HG02798 (cell line): Measurements from ENCODE around the gene AP1S3.
"Not testable (repeated sequence)": the region's sequence is repeated elsewhere in the genome, so short reads cannot be mapped to it uniquely, and the experiment has no call there.

ENCODE experiments used
- ATAC-seq: cut with Tn5 transposase; IDR thresholded peaks from one replicate; pipeline ENCODE4 v1.9.1; 2021; ENCODE audit warnings: mild to moderate bottlenecking; ENCODE audit not compliant: unreplicated experiment, poor library complexity

Gene AP1S3

GRCh38 chr2:223811757-223812156 lies 25.6 kb downstream of the AP1S3 start:
- ATAC-seq, result no peak

GRCh38 chr2:223805008-223805407 lies 32.4 kb downstream of the AP1S3 start:
- ATAC-seq, result no peak

GRCh38 chr2:223801736-223802135 lies 35.6 kb downstream of the AP1S3 start:
- no peak for ATAC-seq

- ATAC-seq, result peak; percentile 26
These were observed 36.5 kb downstream of the AP1S3 start for GRCh38 chr2:223800908-223801307.

GRCh38 chr2:223797811-223798721 lies 39.3 kb downstream of the AP1S3 start:
- ATAC-seq, result peak; percentile 98

- ATAC-seq, result no peak
These were observed 40.3 kb downstream of the AP1S3 start for GRCh38 chr2:223797037-223797436.

- no peak for ATAC-seq
These were observed 48.0 kb downstream of the AP1S3 start for GRCh38 chr2:223789423-223789822.

GRCh38 chr2:223788826-223789225 lies 48.6 kb downstream of the AP1S3 start:
- no peak for ATAC-seq

GRCh38 chr2:223788106-223788505 lies 49.3 kb downstream of the AP1S3 start:
- not testable (repeated sequence) for ATAC-seq

- ATAC-seq, result peak; percentile 39
These were observed 50.0 kb downstream of the AP1S3 start for GRCh38 chr2:223787358-223787757.

- ATAC-seq, result peak; percentile 73
These were observed 50.4 kb downstream of the AP1S3 start for GRCh38 chr2:223786943-223787342.

- no peak for ATAC-seq
These were observed 51.1 kb downstream of the AP1S3 start for GRCh38 chr2:223786236-223786635.

- ATAC-seq, result no peak
These were observed 53.1 kb downstream of the AP1S3 start for GRCh38 chr2:223784221-223784772.

GRCh38 chr2:223782629-223783028 lies 54.8 kb downstream of the AP1S3 start:
- ATAC-seq, result no peak

- no peak for ATAC-seq
These were observed 55.8 kb downstream of the AP1S3 start for GRCh38 chr2:223781560-223781959.

- ATAC-seq, result peak; percentile 84
These were observed 57.5 kb downstream of the AP1S3 start for GRCh38 chr2:223779877-223780276.

- no peak for ATAC-seq
These were observed 63.2 kb downstream of the AP1S3 start for GRCh38 chr2:223774193-223774592.

- no peak for ATAC-seq
These were observed 65.0 kb downstream of the AP1S3 start for GRCh38 chr2:223772363-223772762.

GRCh38 chr2:223771475-223771874 lies 65.9 kb downstream of the AP1S3 start:
- no peak for ATAC-seq

GRCh38 chr2:223768179-223768578 lies 69.2 kb downstream of the AP1S3 start:
- no peak for ATAC-seq

GRCh38 chr2:223767341-223767740 lies 70.0 kb downstream of the AP1S3 start:
- no peak for ATAC-seq
